ENCODE results near the gene ZNRF1. TPM values are rescaled to one million over a fixed set of nuclear protein-coding genes. Genes with fewer than 3 reads are reported as not detected.
"Not testable (repeated sequence)": the region's sequence is repeated elsewhere in the genome, so short reads cannot be mapped to it uniquely, and the experiment has no call there.

Gene ZNRF1
- polyA plus RNA-seq, 2 of the 4 experiments (the other 2 are of a cell fraction), result 18.6 to 22.6 TPM

- TF ChIP-seq HMGXB4 (CRISPR knock-in tag; IDR thresholded peaks at IDR 0.05; ENCODE audit: borderline replicate concordance), result no peak
Measured at GRCh38 chr16:75122609-75123008, 123.8 kb downstream of the ZNRF1 start (continued).

- no peak for ATAC-seq
- Histone ChIP-seq H3K4me3 (no peak overlapping the region), H3K4me1 (no peaks in the 10 kb centered on the region), H3K27ac (no peak overlapping the region), H3K4me2 (no peak overlapping the region), H3K9me3 (no peaks in the 10 kb centered on the region)
- WGBS (ENCODE audit: missing lambda C conversion rate), result 34% methylated on average over 4 of the region's 4 CpGs
- DNase-seq (ENCODE audit: low read depth in 1 of 2, low spot score in 1 of 2), result no peak
- FAIRE-seq, result no peak
- CTCF ChIA-PET, result interaction anchor here (0.9 to 1.3 kb wide), 3 partner anchors 16 to 130 kb away, joined by 3 to 6 read pairs (median 4); no protein-coding TSS in a partner anchor
- POLR2A ChIA-PET, result no interaction called here
- TF ChIP-seq CTCF (IDR thresholded peaks at IDR 0.05) (no peak), KDM5A (IDR thresholded peaks at IDR 0.05) (no peak), RFX5 (IDR thresholded peaks at IDR 0.05) (no peak), CEBPB (IDR thresholded peaks at IDR 0.05) (no peak), PHF8 (IDR thresholded peaks at IDR 0.05; ENCODE audit: borderline replicate concordance, low read depth) (no peak), RAD21 (conservative IDR thresholded peaks at IDR 0.05 in 1 of 2, IDR thresholded peaks at IDR 0.05 in 1 of 2) (no peak), REST (IDR thresholded peaks at IDR 0.05) (no peak), ESRRA (IDR thresholded peaks at IDR 0.05; ENCODE audit: borderline replicate concordance, low read length) (no peak)
- TF ChIP-seq, protein P1, sequence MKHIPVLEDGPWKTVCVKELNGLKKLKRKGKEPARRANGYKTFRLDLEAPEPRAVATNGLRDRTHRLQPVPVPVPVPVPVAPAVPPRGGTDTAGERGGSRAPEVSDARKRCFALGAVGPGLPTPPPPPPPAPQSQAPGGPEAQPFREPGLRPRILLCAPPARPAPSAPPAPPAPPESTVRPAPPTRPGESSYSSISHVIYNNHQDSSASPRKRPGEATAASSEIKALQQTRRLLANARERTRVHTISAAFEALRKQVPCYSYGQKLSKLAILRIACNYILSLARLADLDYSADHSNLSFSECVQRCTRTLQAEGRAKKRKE (CRISPR knock-in tag; IDR thresholded peaks at IDR 0.05; ENCODE audit: low read depth), result no peak
Measured at GRCh38 chr16:75127713-75128415, 129.0 kb downstream of the ZNRF1 start.

DNA sequence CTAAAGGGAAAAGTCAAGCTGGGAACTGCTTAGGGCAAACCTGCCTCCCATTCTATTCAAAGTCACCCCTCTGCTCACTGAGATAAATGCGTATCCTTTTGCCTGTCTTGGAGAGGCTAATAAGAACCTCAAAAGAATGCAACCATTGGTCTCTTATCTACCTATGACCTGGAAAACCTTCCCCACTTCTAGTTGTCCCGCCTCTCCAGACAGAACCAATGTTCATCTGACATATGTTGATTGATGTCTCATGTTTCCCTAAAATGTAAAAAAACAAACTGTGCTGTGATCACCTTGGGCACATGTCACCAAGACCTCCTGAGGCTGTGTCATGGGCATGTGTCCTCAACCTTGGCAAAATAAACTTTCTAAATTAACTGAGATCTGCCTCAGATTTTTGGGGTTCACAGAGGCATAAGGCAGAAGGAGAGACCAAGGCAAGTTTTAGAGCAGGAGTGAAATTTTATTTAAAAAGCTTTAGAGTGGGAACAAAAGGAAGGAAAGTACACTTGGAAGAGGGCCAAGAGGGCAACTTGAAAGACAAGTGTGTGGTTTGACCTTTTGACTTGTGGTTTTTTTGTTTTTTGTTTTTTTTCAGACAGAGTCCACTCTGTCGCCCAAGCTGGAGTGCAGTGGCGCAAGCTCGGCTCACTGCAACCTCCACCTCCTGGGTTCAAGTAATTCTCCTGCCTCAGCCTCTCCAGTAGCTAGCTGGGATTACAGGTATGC is 130.8 kb downstream of the ZNRF1 start:
- ATAC-seq; FAIRE-seq; H3K4me2 ChIP-seq; DNase-seq (ENCODE audit: low read depth in 1 of 2, low spot score in 1 of 2); H3K9me3 ChIP-seq; POLR2A ChIA-PET; H3K4me1 ChIP-seq; H3K4me3 ChIP-seq; H3K27ac ChIP-seq: not testable (repeated sequence)
- WGBS (ENCODE audit: missing lambda C conversion rate), result 78% methylated on average over 5 of the region's 5 CpGs
- CTCF ChIA-PET, result interaction anchor here (0.9 to 1.5 kb wide), 6 partner anchors 8 to 142 kb away, joined by 3 to 7 read pairs (median 3); partner anchors contain the start of gene ZNRF1

All from A549 (cell line).